Trophoblast cell (in vitro differentiated cells and primary cell): Measurements from ENCODE around the gene KCNAB3.

Experiments used
- DNase-seq, 2 donors: peaks; one replicate each; pipeline ENCODE4 v3.0.0-alpha.2; 2016
- H2AFZ ChIP-seq: 2 replicates; pipeline ENCODE4 v1.6.1; 2013; ENCODE audit warnings: low read length, moderate library complexity, mild to moderate bottlenecking; ENCODE audit not compliant: insufficient read depth, poor library complexity
- H2AK5ac ChIP-seq: 2 replicates; pipeline ENCODE4 v1.6.1; 2013; ENCODE audit warnings: mild to moderate bottlenecking, low read length
- H2BK120ac ChIP-seq: 2 replicates; pipeline ENCODE4 v1.6.1; 2013; ENCODE audit warnings: low read length, mild to moderate bottlenecking, moderate library complexity; ENCODE audit not compliant: insufficient read depth, poor library complexity
- H2BK12ac ChIP-seq: 2 replicates; pipeline ENCODE4 v1.6.1; 2013; ENCODE audit warnings: mild to moderate bottlenecking, low read length, moderate library complexity
- H2BK5ac ChIP-seq: 2 replicates; pipeline ENCODE4 v1.6.1; 2013; ENCODE audit warnings: low read length, low read depth, moderate library complexity, mild to moderate bottlenecking; ENCODE audit not compliant: poor library complexity
- H3K14ac ChIP-seq: 2 replicates; pipeline ENCODE4 v1.6.1; 2013; ENCODE audit warnings: mild to moderate bottlenecking, low read length
- H3K18ac ChIP-seq: 2 replicates; pipeline ENCODE4 v1.6.1; 2013; ENCODE audit warnings: mild to moderate bottlenecking, low read length
- H3K23ac ChIP-seq: 2 replicates; pipeline ENCODE4 v1.6.1; 2013; ENCODE audit warnings: low read length
- H3K27ac ChIP-seq: 2 replicates; pipeline ENCODE4 v1.5.1; 2013; ENCODE audit warnings: low read depth, mild to moderate bottlenecking, inconsistent platforms, low read length, moderate library complexity
- H3K27me3 ChIP-seq: 2 replicates; pipeline ENCODE4 v1.6.1; 2013; ENCODE audit warnings: inconsistent platforms, mild to moderate bottlenecking, low read length, moderate library complexity; ENCODE audit not compliant: insufficient read depth
- H3K36me3 ChIP-seq, 2 experiments: 1 replicate in 1 of 2; 2 replicates in 1 of 2; pipeline ENCODE4 v1.6.1; 2013; ENCODE audit warnings: low read length in 2 of 2, mild to moderate bottlenecking in 2 of 2, moderate library complexity in 1 of 2; ENCODE audit not compliant: insufficient read depth in 2 of 2, control insufficient read depth in 1 of 2
- H3K4ac ChIP-seq: 2 replicates; pipeline ENCODE4 v1.6.1; 2013; ENCODE audit warnings: low read depth, mild to moderate bottlenecking, low read length, moderate library complexity
- H3K4me1 ChIP-seq, 2 experiments: 1 replicate in 1 of 2; 2 replicates in 1 of 2; pipeline ENCODE4 v1.6.1; 2013; ENCODE audit warnings: low read length in 2 of 2, mild to moderate bottlenecking in 2 of 2, moderate library complexity in 1 of 2; ENCODE audit not compliant: insufficient read depth in 2 of 2, control insufficient read depth in 1 of 2
- H3K4me2 ChIP-seq: 2 replicates; pipeline ENCODE4 v1.6.1; 2013; ENCODE audit warnings: inconsistent platforms, mild to moderate bottlenecking, low read length, moderate library complexity
- H3K4me3 ChIP-seq: 2 replicates; pipeline ENCODE4 v1.5.1; 2013; ENCODE audit warnings: mild to moderate bottlenecking, low read depth, low read length, inconsistent platforms
- H3K79me1 ChIP-seq: one replicate; pipeline ENCODE4 v1.6.1; 2013; ENCODE audit warnings: low read length
- H3K79me2 ChIP-seq: 2 replicates; pipeline ENCODE4 v1.6.1; 2013; ENCODE audit warnings: low read length, mild to moderate bottlenecking; ENCODE audit not compliant: control insufficient read depth, insufficient read depth, poor library complexity
- H3K9ac ChIP-seq: 2 replicates; pipeline ENCODE4 v1.6.1; 2013; ENCODE audit warnings: mild to moderate bottlenecking, low read length
- H3K9me3 ChIP-seq: 2 replicates; pipeline ENCODE4 v1.6.1; 2013; ENCODE audit warnings: low read depth, mild to moderate bottlenecking, control low read depth, inconsistent platforms, low read length; ENCODE audit not compliant: insufficient read depth
- H4K12ac ChIP-seq: 2 replicates; pipeline ENCODE4 v1.6.1; 2013; ENCODE audit warnings: low read depth, mild to moderate bottlenecking, low read length, moderate library complexity
- H4K8ac ChIP-seq: 2 replicates; pipeline ENCODE4 v1.6.1; 2013; ENCODE audit warnings: low read depth, mild to moderate bottlenecking, low read length, moderate library complexity
- H4K91ac ChIP-seq: one replicate; pipeline ENCODE4 v1.6.1; 2013; ENCODE audit warnings: low read depth, mild to moderate bottlenecking, low read length, moderate library complexity
- WGBS: extraction: QIAGEN DNeasy Blood & Tissue Kit; methylation state at CpG from one replicate; pipeline ENCODE4 v1.1.7; 2013; ENCODE audit warnings: missing lambda C conversion rate; ENCODE audit not compliant: insufficient read length, insufficient coverage; ENCODE audit errors: extremely low coverage; 5-methylcytosine and 5-hydroxymethylcytosine counted together

The KCNAB3 gene

DNA sequence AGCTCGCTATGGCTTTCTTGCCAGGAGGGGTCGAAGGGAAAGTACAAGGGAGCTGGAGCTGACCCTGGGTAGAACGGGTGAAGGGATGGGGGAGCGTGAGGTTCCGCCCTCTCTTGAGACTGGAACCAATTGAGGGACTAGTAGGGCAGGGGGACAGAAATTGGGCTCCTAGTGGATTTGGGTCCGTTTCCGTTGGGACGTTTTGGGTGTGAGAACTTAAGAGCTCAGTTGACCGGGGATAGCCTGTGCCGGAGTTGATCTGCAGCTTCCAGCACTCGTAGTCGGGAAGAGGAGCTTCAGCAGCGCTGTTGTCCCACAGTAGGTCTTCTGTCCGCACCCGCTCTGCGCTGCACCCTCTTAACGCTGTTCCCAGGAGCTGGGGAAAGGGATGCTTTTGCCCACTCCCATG lies 2.8 kb upstream of the KCNAB3 start:
- peak; percentile 7 to 19 for DNase-seq
- H2BK12ac ChIP-seq = no peak overlapping the region
- peaks cover 8% of the 10 kb centered on the region for H3K27me3 ChIP-seq
- peaks cover 4% of the 10 kb centered on the region for H3K9me3 ChIP-seq
- H3K79me1 ChIP-seq = peaks cover 9% of the 10 kb centered on the region
- H4K8ac ChIP-seq = peak overlapping the region; percentile 95
- H3K18ac ChIP-seq = peak overlapping the region; percentile 98
- H3K27ac ChIP-seq = no peak overlapping the region
- peak overlapping the region; percentile 88 for H4K12ac ChIP-seq
- peak overlapping the region; percentile 91 for H4K91ac ChIP-seq
- peak overlapping the region; percentile 70 for H2BK120ac ChIP-seq
- H3K23ac ChIP-seq = no peak overlapping the region
- H3K4me1 ChIP-seq = peaks cover 10 to 13% of the 10 kb centered on the region in 2 experiments
- peak overlapping the region; percentile 88 for H3K9ac ChIP-seq
- H3K4me3 ChIP-seq = peak overlapping the region; percentile 91
- peak overlapping the region; percentile 65 for H2BK5ac ChIP-seq
- H3K79me2 ChIP-seq = peaks cover 7% of the 10 kb centered on the region
- peak overlapping the region; percentile 96 for H3K14ac ChIP-seq
- H2AFZ ChIP-seq = peak overlapping the region; percentile 97
- no CpG with 5 or more reads among the region's 17 CpGs for WGBS
- H3K4ac ChIP-seq = peak overlapping the region; percentile 84
- H3K36me3 ChIP-seq = peaks cover 17 to 21% of the 10 kb centered on the region in 2 experiments
- peak overlapping the region; percentile 68 for H3K4me2 ChIP-seq
- H2AK5ac ChIP-seq = peak overlapping the region; percentile 87

DNA sequence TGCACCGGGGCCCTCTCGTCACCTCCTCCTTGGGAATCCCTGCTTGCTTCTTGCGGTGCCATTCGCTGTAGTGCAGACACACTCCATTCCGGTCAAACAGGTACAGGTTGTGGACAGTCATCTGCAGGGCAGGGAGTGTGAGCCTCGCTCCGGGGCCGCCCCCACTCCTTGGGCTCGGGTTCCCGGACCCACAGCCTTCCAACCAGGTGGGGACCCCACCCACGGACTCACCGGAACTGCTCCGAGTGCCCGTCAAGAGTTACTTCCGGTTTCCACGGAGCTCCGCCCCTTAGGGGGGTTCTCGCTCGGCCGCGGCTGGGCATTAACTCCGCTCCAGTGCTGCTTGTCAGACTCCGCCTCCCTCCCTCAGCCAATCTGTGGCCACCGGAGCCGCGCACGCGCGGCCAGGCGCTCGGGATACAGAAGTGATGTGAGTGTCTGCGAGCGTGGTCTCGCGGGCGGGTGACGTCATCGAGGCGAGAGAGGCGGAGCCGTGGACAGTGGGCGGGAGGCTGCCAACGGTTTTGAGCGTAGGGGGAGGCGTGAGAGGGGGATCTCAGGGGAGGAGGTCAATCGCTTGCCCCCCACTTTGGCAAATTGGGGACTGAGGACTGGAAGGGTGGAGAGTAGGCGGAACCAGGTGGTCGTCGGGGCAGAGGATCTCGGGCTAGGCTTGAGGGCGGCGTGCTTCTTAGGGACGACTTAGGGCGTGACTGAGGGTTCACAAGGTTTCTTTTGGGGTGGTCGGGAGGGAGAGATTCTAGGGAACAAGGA lies 2.2 kb upstream of the KCNAB3 start, which contains the start of the genes CNTROB and TRAPPC1:
Gene CNTROB (plus strand): TSS at position 498 of the 774 bp plus-strand sequence. CDS start 874 bp downstream, outside the sequence.
Gene TRAPPC1 (minus strand): TSS at position 238 of the 774 bp plus-strand sequence. CDS start 117 bp downstream, at position 121.
- Histone ChIP-seq H4K91ac (peak within 1 kb of the TSS; percentile 91), H3K36me3 (peaks cover 15 to 19% of the 10 kb centered on the region in 2 experiments), H3K4me3 (peak within 1 kb of the TSS; percentile 92), H4K8ac (peak within 1 kb of the TSS; percentile 95), H3K79me2 (peaks cover 7% of the 10 kb centered on the region), H4K12ac (peak within 1 kb of the TSS; percentile 88), H3K9me3 (peaks cover 4% of the 10 kb centered on the region), H3K4me2 (peak within 1 kb of the TSS; percentile 69), H2AFZ (peak within 1 kb of the TSS; percentile 97), H3K79me1 (peaks cover 9% of the 10 kb centered on the region), H3K18ac (peak within 1 kb of the TSS; percentile 98), H3K9ac (peak within 1 kb of the TSS; percentile 88), H3K4ac (peak within 1 kb of the TSS; percentile 84), H2BK12ac (no peak within 1 kb of the TSS), H2BK5ac (peak within 1 kb of the TSS; percentile 65), H2AK5ac (peak within 1 kb of the TSS; percentile 87), H2BK120ac (peak within 1 kb of the TSS; percentile 70), H3K23ac (no peak within 1 kb of the TSS), H3K14ac (peak within 1 kb of the TSS; percentile 96), H3K27me3 (peaks cover 8% of the 10 kb centered on the region), H3K4me1 (peaks cover 10 to 13% of the 10 kb centered on the region in 2 experiments), H3K27ac (no peak within 1 kb of the TSS)
- WGBS = no CpG with 5 or more reads among the region's 55 CpGs
- peak; percentile 99 to 100 for DNase-seq

DNA sequence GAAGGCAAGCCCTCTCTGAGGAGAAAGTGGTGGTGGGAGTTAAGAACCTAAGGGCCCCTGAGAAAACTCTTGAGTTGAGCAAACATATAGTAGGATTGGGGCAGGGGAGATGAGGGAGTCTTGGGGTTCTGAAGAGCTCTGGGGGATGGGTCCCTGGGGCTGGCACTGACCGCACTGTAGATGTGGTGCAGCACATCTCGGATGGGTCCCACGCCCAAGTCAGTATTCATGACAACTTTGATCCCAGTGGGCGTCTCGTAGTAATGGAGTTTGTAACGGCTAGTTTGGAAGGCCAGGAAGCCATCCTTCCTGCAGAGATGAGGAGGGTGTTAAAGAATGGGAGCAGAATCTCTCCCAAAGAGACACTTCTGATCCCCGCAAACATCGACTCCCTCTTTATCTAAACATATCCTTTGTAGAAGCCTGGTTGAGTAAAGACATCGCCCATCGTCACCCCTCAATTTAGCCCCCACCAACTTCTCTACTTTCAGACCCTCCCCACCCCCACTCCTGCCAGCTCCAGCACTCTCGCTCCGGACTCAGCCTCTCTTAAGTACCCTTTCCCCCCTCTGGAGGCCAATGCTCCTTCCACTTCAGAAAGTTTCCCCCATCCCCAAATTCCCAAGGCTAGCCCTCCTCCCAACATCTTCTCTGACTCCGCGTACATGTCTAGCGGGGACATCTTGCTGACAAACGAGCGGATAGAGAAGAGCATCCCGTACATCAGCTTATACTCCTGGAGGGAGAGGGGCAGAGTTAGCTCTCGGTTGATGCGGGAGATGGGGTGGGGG lies 1.4 kb upstream of the KCNAB3 start:
- DNase-seq = no peak
- Histone ChIP-seq H2BK5ac (no peak overlapping the region), H3K9me3 (peaks cover 4% of the 10 kb centered on the region), H3K9ac (peak overlapping the region; percentile 80), H3K27ac (no peak overlapping the region), H3K4me1 (peaks cover 10 to 13% of the 10 kb centered on the region in 2 experiments), H3K4me3 (peak overlapping the region; percentile 92), H3K36me3 (peaks cover 8 to 11% of the 10 kb centered on the region in 2 experiments), H2BK12ac (no peak overlapping the region), H3K79me1 (peaks cover 9% of the 10 kb centered on the region), H3K79me2 (peaks cover 7% of the 10 kb centered on the region), H2AK5ac (peak overlapping the region; percentile 30), H3K27me3 (peaks cover 12% of the 10 kb centered on the region), H2AFZ (peak overlapping the region; percentile 41), H3K23ac (no peak overlapping the region), H4K12ac (no peak overlapping the region), H3K18ac (no peak overlapping the region), H3K4me2 (peak overlapping the region; percentile 69), H2BK120ac (no peak overlapping the region), H3K14ac (no peak overlapping the region), H4K91ac (peak overlapping the region; percentile 71), H4K8ac (peak overlapping the region; percentile 88), H3K4ac (no peak overlapping the region)
- no CpG with 5 or more reads among the region's 20 CpGs for WGBS

DNA sequence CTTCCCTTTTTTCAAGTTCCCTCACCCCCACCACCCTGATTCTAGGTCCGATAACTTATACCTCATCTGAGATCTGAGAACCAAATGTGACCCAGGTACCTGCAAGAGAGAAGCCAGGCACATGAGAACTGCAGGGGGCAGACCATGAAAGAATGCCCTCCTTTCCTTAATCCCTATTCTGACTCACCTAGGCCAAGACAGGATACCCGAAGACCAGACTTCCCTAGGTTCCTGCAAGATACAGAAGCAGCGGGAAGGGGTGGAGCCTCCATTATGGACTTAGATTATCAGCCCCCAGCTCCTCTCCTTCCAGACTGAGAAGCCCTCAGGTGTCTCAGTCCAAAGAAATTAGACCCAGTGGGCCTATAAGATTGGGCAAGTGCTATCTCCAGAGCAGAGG lies 2.1 kb downstream of the KCNAB3 start:
- no peak for DNase-seq
- Histone ChIP-seq H3K79me2 (peaks cover 5% of the 10 kb centered on the region), H3K18ac (no peak overlapping the region), H2AFZ (no peak overlapping the region), H3K14ac (no peak overlapping the region), H4K91ac (no peak overlapping the region), H3K4me3 (no peak overlapping the region), H3K4me2 (no peak overlapping the region), H3K4ac (no peak overlapping the region), H2BK5ac (no peak overlapping the region), H2AK5ac (no peak overlapping the region), H4K12ac (no peak overlapping the region), H3K79me1 (peaks cover 10% of the 10 kb centered on the region), H4K8ac (no peak overlapping the region), H3K27ac (no peak overlapping the region), H3K9ac (no peak overlapping the region), H3K23ac (no peak overlapping the region), H3K36me3 (peaks cover 3 to 4% of the 10 kb centered on the region in 2 experiments), H3K4me1 (peaks cover 6 to 10% of the 10 kb centered on the region in 2 experiments), H3K9me3 (peaks cover 4% of the 10 kb centered on the region), H3K27me3 (peaks cover 12% of the 10 kb centered on the region), H2BK12ac (no peak overlapping the region), H2BK120ac (no peak overlapping the region)
- WGBS = no CpG with 5 or more reads among the region's 3 CpGs
